ENCODE results near the gene ETHE1.

DNA sequence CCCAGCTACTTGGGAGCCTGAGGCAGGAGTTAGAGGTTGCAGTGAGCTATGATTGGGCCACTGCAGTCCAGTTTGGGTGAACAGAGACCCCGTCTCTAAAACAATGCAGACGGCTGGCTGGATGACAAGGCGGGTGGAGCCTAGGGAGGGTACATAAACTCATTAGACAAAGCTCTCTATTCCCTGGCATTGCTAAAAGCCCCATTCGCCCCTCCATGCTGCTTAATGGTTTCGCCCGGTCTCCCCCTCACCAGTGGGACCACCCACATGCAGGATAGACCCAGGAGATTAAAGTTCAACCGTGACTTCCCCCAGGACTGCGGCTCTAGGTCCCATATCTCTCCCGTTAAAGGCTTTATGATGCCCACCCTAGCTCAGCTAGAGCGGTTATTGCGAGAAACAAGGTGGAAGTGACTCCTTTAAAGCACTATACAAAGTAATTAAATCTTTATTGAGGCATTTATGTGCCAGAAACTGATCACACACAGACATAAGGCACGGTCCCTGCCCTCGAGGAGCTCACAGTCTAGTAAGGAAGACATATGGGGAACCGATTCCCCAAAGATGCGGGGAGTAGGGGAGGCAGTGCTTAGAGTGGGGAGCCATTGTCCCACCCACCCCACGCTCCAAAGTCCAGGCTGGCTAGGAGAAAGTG is 66.5 kb downstream of the ETHE1 start:
- TF ChIP-seq, protein P1, sequence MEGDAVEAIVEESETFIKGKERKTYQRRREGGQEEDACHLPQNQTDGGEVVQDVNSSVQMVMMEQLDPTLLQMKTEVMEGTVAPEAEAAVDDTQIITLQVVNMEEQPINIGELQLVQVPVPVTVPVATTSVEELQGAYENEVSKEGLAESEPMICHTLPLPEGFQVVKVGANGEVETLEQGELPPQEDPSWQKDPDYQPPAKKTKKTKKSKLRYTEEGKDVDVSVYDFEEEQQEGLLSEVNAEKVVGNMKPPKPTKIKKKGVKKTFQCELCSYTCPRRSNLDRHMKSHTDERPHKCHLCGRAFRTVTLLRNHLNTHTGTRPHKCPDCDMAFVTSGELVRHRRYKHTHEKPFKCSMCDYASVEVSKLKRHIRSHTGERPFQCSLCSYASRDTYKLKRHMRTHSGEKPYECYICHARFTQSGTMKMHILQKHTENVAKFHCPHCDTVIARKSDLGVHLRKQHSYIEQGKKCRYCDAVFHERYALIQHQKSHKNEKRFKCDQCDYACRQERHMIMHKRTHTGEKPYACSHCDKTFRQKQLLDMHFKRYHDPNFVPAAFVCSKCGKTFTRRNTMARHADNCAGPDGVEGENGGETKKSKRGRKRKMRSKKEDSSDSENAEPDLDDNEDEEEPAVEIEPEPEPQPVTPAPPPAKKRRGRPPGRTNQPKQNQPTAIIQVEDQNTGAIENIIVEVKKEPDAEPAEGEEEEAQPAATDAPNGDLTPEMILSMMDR (IDR thresholded peaks at IDR 0.05) = no peak
- no peak for TF ChIP-seq ZFX (IDR thresholded peaks at IDR 0.05; ENCODE audit: borderline replicate concordance)

Data from 22Rv1 (cell line).